ENCODE results near the gene PPP1CB.

The PPP1CB gene

DNA sequence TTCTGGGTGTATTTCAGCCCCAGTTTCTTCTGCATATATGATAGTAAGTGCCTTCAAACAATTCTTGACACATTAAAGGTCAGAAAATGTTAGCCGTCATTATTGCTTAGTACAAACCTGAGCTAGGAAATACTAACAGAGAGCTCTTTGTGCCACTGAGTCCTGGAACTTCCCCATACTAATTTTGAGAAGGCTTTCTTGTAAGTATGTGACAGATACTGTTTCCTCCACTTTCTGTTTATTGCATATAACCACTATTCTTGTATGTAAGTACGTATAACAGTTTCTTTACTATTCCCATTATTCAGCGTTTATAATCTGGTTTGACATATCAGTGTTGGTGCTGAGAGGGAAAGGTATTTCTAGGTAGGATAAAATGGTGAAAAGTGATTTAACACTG, 9.8 kb downstream of the PPP1CB start:
- TF ChIP-seq, protein P1, sequence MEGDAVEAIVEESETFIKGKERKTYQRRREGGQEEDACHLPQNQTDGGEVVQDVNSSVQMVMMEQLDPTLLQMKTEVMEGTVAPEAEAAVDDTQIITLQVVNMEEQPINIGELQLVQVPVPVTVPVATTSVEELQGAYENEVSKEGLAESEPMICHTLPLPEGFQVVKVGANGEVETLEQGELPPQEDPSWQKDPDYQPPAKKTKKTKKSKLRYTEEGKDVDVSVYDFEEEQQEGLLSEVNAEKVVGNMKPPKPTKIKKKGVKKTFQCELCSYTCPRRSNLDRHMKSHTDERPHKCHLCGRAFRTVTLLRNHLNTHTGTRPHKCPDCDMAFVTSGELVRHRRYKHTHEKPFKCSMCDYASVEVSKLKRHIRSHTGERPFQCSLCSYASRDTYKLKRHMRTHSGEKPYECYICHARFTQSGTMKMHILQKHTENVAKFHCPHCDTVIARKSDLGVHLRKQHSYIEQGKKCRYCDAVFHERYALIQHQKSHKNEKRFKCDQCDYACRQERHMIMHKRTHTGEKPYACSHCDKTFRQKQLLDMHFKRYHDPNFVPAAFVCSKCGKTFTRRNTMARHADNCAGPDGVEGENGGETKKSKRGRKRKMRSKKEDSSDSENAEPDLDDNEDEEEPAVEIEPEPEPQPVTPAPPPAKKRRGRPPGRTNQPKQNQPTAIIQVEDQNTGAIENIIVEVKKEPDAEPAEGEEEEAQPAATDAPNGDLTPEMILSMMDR (IDR thresholded peaks at IDR 0.05; ENCODE audit: insufficient read depth, missing control alignments), result no peak
- FAIRE-seq (no peak), DNase-seq (ENCODE audit: insufficient read length, low spot score) (no peak)

DNA sequence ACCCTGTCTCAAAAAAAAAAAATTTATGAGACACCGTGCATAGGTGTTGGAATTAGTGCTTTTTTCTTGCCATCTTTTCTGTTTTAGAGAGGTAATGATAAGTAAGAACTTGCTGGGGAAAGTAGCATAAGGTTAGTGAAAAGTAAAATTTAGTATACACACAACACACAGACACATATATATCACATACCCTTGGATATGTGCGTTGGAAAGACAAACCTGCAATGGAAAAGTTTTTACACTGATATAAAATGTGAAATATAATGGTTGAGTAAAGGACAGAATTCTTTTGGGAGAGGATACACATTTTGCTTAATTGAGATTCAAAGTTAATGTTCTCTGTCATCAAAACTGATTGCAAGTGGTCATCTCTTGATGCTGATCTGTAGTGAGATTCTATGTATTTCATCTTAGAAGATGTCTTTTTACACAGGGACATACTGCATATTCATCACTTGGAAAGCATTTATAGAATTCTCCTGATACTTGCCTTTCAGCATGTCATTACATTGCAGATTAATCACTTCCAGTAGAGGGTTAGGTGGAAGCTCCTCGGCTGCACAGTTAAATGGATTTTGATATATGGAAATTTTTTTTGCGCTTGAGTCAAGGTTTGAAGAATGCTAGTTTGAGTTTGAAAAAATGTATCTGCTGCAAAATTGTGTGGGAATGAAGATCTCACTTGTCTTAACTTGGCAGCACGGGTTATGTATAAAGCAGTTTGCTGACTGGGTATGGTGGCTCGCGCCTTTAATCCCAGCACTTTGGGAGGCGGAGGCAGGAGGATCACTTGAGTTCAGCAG, 13.5 kb downstream of the PPP1CB start:
- DNase-seq (ENCODE audit: insufficient read length, low spot score) (no peak), FAIRE-seq (no peak)
- TF ChIP-seq, protein P1 (IDR thresholded peaks at IDR 0.05; ENCODE audit: insufficient read depth, missing control alignments), result no peak

DNA sequence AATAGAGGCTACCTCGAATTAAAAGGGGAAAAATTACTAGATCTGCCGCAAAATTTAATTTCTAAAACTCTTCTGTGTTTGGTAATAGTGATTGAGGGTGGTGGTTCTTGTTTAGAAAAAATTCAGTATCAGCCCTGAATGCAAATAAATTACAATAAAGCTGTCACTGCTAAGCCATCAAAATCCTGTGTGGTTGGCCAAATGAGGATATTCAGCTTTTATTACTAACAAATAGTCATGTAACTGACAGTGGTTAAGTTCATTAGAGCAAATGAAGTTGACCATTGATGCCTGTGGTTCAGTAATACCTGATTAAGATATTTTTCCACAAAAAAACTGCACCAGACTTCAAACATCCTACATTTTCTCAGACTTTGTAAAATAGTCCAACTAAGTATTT, 14.4 kb downstream of the PPP1CB start:
- DNase-seq (ENCODE audit: insufficient read length, low spot score), result no peak
- FAIRE-seq, result no peak
- TF ChIP-seq, protein P1 (IDR thresholded peaks at IDR 0.05; ENCODE audit: insufficient read depth, missing control alignments), result no peak

DNA sequence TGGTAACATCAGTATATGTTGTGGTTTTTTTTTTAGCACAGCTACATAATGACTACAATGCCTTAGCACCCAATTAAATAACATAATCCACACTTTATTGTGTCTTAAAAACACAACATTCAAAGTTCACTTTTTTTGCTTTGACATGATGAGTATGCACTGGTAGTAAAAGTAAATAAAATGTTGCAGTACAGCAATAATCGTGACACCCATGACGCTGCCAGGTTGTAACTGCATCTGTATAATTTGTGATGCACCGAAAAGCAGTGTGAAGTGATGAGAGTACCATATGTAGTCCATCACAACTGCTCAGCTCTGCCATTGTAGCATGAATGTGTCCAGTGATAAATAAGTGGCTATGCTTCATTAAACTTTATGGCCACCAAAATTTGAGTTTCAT, 15.7 kb downstream of the PPP1CB start:
- TF ChIP-seq, protein P1 (IDR thresholded peaks at IDR 0.05; ENCODE audit: insufficient read depth, missing control alignments), result no peak
- no peak for FAIRE-seq

DNA sequence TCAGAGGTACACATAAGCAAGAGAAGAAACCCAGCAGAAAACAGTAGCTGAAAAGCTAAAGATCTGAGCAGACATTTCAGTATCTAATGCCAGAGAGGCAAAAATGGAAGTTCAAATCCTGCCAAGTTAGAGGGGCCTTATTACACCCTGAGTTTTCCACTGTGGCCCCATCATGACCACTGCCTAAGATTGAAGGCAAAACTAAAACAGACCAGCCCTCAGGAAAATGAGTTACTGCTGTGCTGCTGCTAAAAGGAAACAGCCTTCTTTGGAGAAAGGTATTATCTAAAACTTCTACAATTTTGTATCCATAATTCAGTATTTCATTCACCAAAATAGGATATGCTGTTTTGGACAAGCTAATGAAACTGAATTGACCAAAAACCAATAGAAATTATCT, 16.8 kb downstream of the PPP1CB start:
- FAIRE-seq (no peak), DNase-seq (ENCODE audit: insufficient read length, low spot score) (no peak)
- TF ChIP-seq, protein P1 (IDR thresholded peaks at IDR 0.05; ENCODE audit: insufficient read depth, missing control alignments), result no peak

More for the DNA sequence above, 15.7 kb downstream of the PPP1CB start:
- DNase-seq (ENCODE audit: insufficient read length, low spot score), result no peak

DNA sequence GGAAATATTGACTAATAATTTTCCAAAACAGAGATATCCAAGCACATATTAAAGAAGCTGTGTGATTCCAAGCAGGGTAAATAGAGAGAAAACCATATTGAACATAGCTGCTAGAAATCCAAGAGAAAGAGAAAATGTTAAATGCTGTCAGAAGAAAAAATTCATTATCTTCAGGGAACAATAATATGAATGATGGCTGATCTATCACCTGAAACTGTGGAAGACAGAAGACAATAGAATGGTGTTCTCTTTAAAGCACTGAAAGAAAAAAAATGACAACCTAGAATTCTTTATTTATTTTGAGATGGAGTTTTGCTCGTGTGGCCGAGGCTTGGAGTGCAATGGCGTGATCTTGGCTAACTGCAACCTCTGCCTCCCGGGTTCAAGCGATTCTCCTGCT, 17.3 kb downstream of the PPP1CB start:
- DNase-seq (ENCODE audit: insufficient read length, low spot score) (no peak), FAIRE-seq (no peak)
- TF ChIP-seq, protein P1 (IDR thresholded peaks at IDR 0.05; ENCODE audit: insufficient read depth, missing control alignments), result no peak

DNA sequence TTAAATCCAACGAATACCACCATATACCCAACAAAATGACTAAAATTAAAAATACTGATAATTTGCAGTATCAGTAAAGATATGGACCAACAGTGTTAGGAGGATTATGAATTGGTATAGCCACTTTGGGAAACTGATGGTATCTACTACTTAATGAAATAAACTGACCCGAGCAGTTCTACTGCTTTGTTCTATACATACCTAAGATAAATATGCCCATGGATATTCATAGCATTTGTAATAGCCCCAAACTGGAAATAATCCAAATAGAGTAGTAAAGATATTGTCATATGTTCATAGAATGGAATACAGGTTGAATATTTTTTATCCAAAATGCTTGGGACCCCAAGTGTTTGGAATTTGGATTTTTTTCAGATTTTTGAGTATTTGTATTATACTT, 20.7 kb downstream of the PPP1CB start:
- TF ChIP-seq, protein P1 (IDR thresholded peaks at IDR 0.05; ENCODE audit: insufficient read depth, missing control alignments), result no peak
- FAIRE-seq, result no peak
- no peak for DNase-seq (ENCODE audit: insufficient read length, low spot score)

Data from D721Med (cell line).